ENCODE data around the gene TES. TPM values are rescaled to one million over a fixed set of nuclear protein-coding genes. Genes with fewer than 3 reads are reported as not detected.

TES gene
- total and polyA plus RNA-seq, 2 of the 13 experiments (the other 11 are each of a cell fraction or from before 2014, with no cell fraction given): 21.6 to 23.0 TPM

DNA sequence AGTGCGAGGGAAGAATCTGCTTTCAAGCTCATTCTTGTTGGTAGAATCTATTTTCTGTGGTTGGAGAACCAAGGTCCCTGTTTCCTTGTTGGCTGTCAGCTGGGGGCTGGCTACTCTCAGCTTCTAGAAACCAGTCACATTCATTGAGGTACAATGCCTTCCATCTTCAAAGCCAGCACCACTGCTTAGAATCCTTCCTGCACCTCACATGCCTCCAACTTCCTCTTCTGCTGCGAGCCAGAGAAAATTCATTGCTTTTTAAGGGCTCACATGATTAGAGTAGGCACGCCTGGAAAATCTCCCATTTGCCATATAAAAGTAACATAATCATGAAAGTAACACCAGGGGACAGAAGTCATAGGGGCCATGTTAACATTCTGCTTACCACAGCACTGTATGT lies 28.7 kb downstream of the TES start:
- H2AFZ ChIP-seq (ENCODE audit: low read length): no peak overlapping the region
- in situ Hi-C loops (cut with HindIII; ENCODE audit: extremely low pct_ligation_motif_present, low pct_unique_long_range_greater_than_20kb) (loop anchor here (5.0 kb wide), 1 partner anchor 67 kb away; no protein-coding TSS in a partner anchor), intact Hi-C loops (cut with micrococcal nuclease; ENCODE audit: unreplicated experiment) (loop anchor here (1.0 to 2.0 kb wide), 3 partner anchors 28 to 101 kb away; partner anchors contain the start of gene TES)
- BruUV-seq (replicated peaks): no TSS peak
- peak overlapping the region; percentile 44 for H3K4me2 ChIP-seq (ENCODE audit: low read depth, low read length)
- DNase-seq (ENCODE audit: low spot score) (no peak), FAIRE-seq (no peak), ATAC-seq (peak; percentile 57; the same call in 1 of the 3 replicates)
- CTCF ChIA-PET (ENCODE audit: low intra/inter-chr PET ratio, low total read pairs): no interaction called here
- H3K36me3 ChIP-seq (replicated peaks in 1 of 2; ENCODE audit: control insufficient read depth in 1 of 2, insufficient read depth in 2 of 2, low read length in 2 of 2): no peaks in the 10 kb centered on the region
- H4K20me1 ChIP-seq (ENCODE audit: insufficient read depth, low read length): no peaks in the 10 kb centered on the region
- H3K27ac ChIP-seq (ENCODE audit: extremely low read length, insufficient read depth, low read length): peak overlapping the region; percentile 55
- H3K27me3 ChIP-seq (ENCODE audit: control insufficient read depth in 1 of 2, insufficient read depth in 2 of 2, low read length in 2 of 2): no peaks in the 10 kb centered on the region
- H3K9ac ChIP-seq (ENCODE audit: insufficient read depth, low read depth, low read length): no peak overlapping the region
- TF ChIP-seq ZKSCAN8 (CRISPR knock-in tag; IDR thresholded peaks at IDR 0.05; ENCODE audit: borderline replicate concordance) (no peak), FOXA1 (IDR thresholded peaks at IDR 0.05) (no peak), FOXA1 (CRISPR knock-in tag; IDR thresholded peaks at IDR 0.05) (no peak), POLR2G (IDR thresholded peaks at IDR 0.05; ENCODE audit: low read depth, low read length) (no peak), RARG (CRISPR knock-in tag; IDR thresholded peaks at IDR 0.05; ENCODE audit: low read depth) (no peak), DMAP1 (CRISPR knock-in tag; IDR thresholded peaks at IDR 0.05) (0 out of 2 replicates have a peak, but pooled peaks have one; percentile 3), EHMT2 (IDR thresholded peaks at IDR 0.05; ENCODE audit: borderline replicate concordance, low read depth, low read length) (0 out of 2 replicates have a peak, but pooled peaks have one; percentile 36), PHF21A (CRISPR knock-in tag; IDR thresholded peaks at IDR 0.05) (peak; percentile 4; the same call in 1 of the 2 replicates), TAF15 (IDR thresholded peaks at IDR 0.05; ENCODE audit: low read depth, low read length, poor library complexity, severe bottlenecking) (no peak), ZNF619 (CRISPR knock-in tag; IDR thresholded peaks at IDR 0.05) (no peak), NFRKB (IDR thresholded peaks at IDR 0.05) (no peak), ADNP (CRISPR knock-in tag; IDR thresholded peaks at IDR 0.05) (no peak)
- TF ChIP-seq, protein P1, sequence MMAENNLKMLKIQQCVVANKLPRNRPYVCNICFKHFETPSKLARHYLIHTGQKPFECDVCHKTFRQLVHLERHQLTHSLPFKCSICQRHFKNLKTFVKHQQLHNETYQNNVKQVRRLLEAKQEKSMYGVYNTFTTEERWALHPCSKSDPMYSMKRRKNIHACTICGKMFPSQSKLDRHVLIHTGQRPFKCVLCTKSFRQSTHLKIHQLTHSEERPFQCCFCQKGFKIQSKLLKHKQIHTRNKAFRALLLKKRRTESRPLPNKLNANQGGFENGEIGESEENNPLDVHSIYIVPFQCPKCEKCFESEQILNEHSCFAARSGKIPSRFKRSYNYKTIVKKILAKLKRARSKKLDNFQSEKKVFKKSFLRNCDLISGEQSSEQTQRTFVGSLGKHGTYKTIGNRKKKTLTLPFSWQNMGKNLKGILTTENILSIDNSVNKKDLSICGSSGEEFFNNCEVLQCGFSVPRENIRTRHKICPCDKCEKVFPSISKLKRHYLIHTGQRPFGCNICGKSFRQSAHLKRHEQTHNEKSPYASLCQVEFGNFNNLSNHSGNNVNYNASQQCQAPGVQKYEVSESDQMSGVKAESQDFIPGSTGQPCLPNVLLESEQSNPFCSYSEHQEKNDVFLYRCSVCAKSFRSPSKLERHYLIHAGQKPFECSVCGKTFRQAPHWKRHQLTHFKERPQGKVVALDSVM (CRISPR knock-in tag; IDR thresholded peaks at IDR 0.05): no peak
- 63% methylated on average over 3 of the region's 3 CpGs for WGBS (ENCODE audit: low lambda C conversion rate)
- POLR2A ChIA-PET: interaction anchor here (1.7 kb wide), 1 partner anchor 28 kb away, joined by 6 read pairs; the partner anchor contains the start of gene TES
- H3K4me3 ChIP-seq (replicated peaks in 1 of 3; ENCODE audit: insufficient read depth in 1 of 3, low read depth in 2 of 3, low read length in 3 of 3): peak overlapping the region in 1 of 3 experiments; percentile 4; a peak in 1 of 6 replicates
- H3K9me3 ChIP-seq (ENCODE audit: low read length): no peaks in the 10 kb centered on the region
- H3K79me2 ChIP-seq (ENCODE audit: insufficient read depth, low read length): no peaks in the 10 kb centered on the region
- H3K4me1 ChIP-seq (ENCODE audit: insufficient read depth, low read length): peaks cover 22% of the 10 kb centered on the region

All from HepG2 (cell line).